Pericardium fibroblast (primary cell): ENCODE data around the gene LRP11. TPM values are rescaled to one million over a fixed set of nuclear protein-coding genes. Genes with fewer than 3 reads are reported as not detected.

Source experiments
- total RNA-seq: library from RNA; depleted of rRNA; stranded (reverse); fragments of >200 nt; gene quantifications from 2 replicates; pipeline ENCODE4 v1.2.3, GENCODE V29; 2015

Gene LRP11
- total RNA-seq: 37.9 and 42.0 TPM in 2 replicates

GRCh38 chr6:149863698-149864577 is at the start of gene LRP11:
TSS of gene LRP11 (minus strand) at chr6:149864359. CDS start at chr6:149864020, 339 bp downstream.

GRCh38 chr6:149897855-149898744 is 33.9 kb upstream of the LRP11 start, which contains the start of gene RAET1E:
TSS of gene RAET1E (minus strand) at chr6:149898113. CDS start at chr6:149890901, 7,212 bp downstream.

Other genes with a start within 250 kb of the LRP11 start
- 16.8 and 20.1 TPM in 2 replicates for gene KATNA1, start 215.6 kb downstream of the LRP11 start, total RNA-seq
- gene LATS1, start 146.3 kb downstream of the LRP11 start, total RNA-seq: 6.9 and 14.6 TPM in 2 replicates
- 9.2 and 13.2 TPM in 2 replicates for gene NUP43, start 117.8 kb downstream of the LRP11 start, total RNA-seq
- 61.8 and 88.1 TPM in 2 replicates for gene PCMT1, start 114.6 kb downstream of the LRP11 start, total RNA-seq
- 0.23 TPM in 1 of 2 replicates, not detected in the other for gene RAET1E, start 33.8 kb upstream of the LRP11 start, total RNA-seq
- gene RAET1G, start 58.8 kb upstream of the LRP11 start, total RNA-seq: 0.82 TPM in 1 of 2 replicates, not detected in the other
- gene ULBP2, start 77.7 kb upstream of the LRP11 start, total RNA-seq: 0.94 and 4.8 TPM in 2 replicates
- gene ULBP1, start 99.6 kb upstream of the LRP11 start, total RNA-seq: 2.0 and 2.1 TPM in 2 replicates
- gene RAET1L, start 161.2 kb upstream of the LRP11 start, total RNA-seq: not detected in 2 replicates
- 6.9 and 7.1 TPM in 2 replicates for gene ULBP3, start 204.8 kb upstream of the LRP11 start, total RNA-seq